GM18507 (cell line): ENCODE data around the gene UNC119.
"Not testable (repeated sequence)": the region's sequence is repeated elsewhere in the genome, so short reads cannot be mapped to it uniquely, and the experiment has no call there.

Experiments used
- DNase-seq: peaks from one replicate; pipeline ENCODE4 v3.0.0; 2011; ENCODE audit warnings: low read depth; ENCODE audit not compliant: insufficient read length; ENCODE audit errors: extremely low spot score
- FAIRE-seq: peaks from 2 replicates; lab custom pipeline; 2011; peaks lifted over from hg19 to GRCh38; lab: Jason Lieb, UNC

The UNC119 gene

GRCh38 chr17:28527181-28527681 lies 25.2 kb downstream of the UNC119 start:
- FAIRE-seq (no peak), DNase-seq (no peak)

- FAIRE-seq: no peak
- no peak for DNase-seq
Observed at GRCh38 chr17:28526381-28526780, 26.0 kb downstream of the UNC119 start.

- no peak for FAIRE-seq
- no peak for DNase-seq
Observed at GRCh38 chr17:28524476-28525424, 27.7 kb downstream of the UNC119 start.

GRCh38 chr17:28523876-28524275 lies 28.5 kb downstream of the UNC119 start:
- DNase-seq (no peak), FAIRE-seq (no peak)

GRCh38 chr17:28523186-28523585 lies 29.2 kb downstream of the UNC119 start:
- FAIRE-seq (no peak), DNase-seq (no peak)

- not testable (repeated sequence) for DNase-seq
Observed at GRCh38 chr17:28522281-28522680, 30.1 kb downstream of the UNC119 start.

GRCh38 chr17:28521311-28522085 lies 30.9 kb downstream of the UNC119 start:
- no peak for FAIRE-seq
- no peak for DNase-seq

More at GRCh38 chr17:28522281-28522680, 30.1 kb downstream of the UNC119 start:
- not testable (repeated sequence) for FAIRE-seq

GRCh38 chr17:28520687-28521086 lies 31.7 kb downstream of the UNC119 start:
- FAIRE-seq (no peak), DNase-seq (no peak)

GRCh38 chr17:28519236-28519635 lies 33.2 kb downstream of the UNC119 start:
- FAIRE-seq: no peak
- DNase-seq: no peak

GRCh38 chr17:28518578-28518977 lies 33.8 kb downstream of the UNC119 start:
- FAIRE-seq (no peak), DNase-seq (no peak)

- DNase-seq (no peak), FAIRE-seq (no peak)
Observed at GRCh38 chr17:28518132-28518531, 34.3 kb downstream of the UNC119 start.

- DNase-seq: no peak
- no peak for FAIRE-seq
Observed at GRCh38 chr17:28515518-28515917, 36.9 kb downstream of the UNC119 start.

- DNase-seq (no peak), FAIRE-seq (no peak)
Observed at GRCh38 chr17:28514561-28515002, 37.8 kb downstream of the UNC119 start.

GRCh38 chr17:28513476-28513875 lies 38.9 kb downstream of the UNC119 start:
- DNase-seq: no peak
- FAIRE-seq: no peak

- FAIRE-seq: no peak
Observed at GRCh38 chr17:28511858-28512461, 40.5 kb downstream of the UNC119 start.

GRCh38 chr17:28509789-28510188 lies 42.6 kb downstream of the UNC119 start:
- DNase-seq (no peak), FAIRE-seq (no peak)

More at GRCh38 chr17:28511858-28512461, 40.5 kb downstream of the UNC119 start:
- no peak for DNase-seq

- DNase-seq: no peak
- FAIRE-seq: no peak
Observed at GRCh38 chr17:28508211-28508724, 44.2 kb downstream of the UNC119 start.

GRCh38 chr17:28507567-28508203 lies 44.7 kb downstream of the UNC119 start:
- no peak for DNase-seq
- no peak for FAIRE-seq
